ENCODE results near the gene MGAM2. TPM values are rescaled to one million over a fixed set of nuclear protein-coding genes. Genes with fewer than 3 reads are reported as not detected.
"Not testable (repeated sequence)": the region's sequence is repeated elsewhere in the genome, so short reads cannot be mapped to it uniquely, and the experiment has no call there.

Gene MGAM2
- total RNA-seq, 2 donors from 2014 or later: 0.15 to 0.40 TPM

- H3K9me3 ChIP-seq (ENCODE audit: control insufficient read depth, low read length): no peaks in the 10 kb centered on the region
- TF ChIP-seq, protein P1, sequence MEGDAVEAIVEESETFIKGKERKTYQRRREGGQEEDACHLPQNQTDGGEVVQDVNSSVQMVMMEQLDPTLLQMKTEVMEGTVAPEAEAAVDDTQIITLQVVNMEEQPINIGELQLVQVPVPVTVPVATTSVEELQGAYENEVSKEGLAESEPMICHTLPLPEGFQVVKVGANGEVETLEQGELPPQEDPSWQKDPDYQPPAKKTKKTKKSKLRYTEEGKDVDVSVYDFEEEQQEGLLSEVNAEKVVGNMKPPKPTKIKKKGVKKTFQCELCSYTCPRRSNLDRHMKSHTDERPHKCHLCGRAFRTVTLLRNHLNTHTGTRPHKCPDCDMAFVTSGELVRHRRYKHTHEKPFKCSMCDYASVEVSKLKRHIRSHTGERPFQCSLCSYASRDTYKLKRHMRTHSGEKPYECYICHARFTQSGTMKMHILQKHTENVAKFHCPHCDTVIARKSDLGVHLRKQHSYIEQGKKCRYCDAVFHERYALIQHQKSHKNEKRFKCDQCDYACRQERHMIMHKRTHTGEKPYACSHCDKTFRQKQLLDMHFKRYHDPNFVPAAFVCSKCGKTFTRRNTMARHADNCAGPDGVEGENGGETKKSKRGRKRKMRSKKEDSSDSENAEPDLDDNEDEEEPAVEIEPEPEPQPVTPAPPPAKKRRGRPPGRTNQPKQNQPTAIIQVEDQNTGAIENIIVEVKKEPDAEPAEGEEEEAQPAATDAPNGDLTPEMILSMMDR (conservative IDR thresholded peaks at IDR 0.05): no peak
- Mint-ChIP-seq H3K36me3 (ENCODE audit: low read depth) (no peaks in the 10 kb centered on the region), H3K27me3 (ENCODE audit: insufficient read depth) (no peaks in the 10 kb centered on the region), H3K9me3 (no peaks in the 10 kb centered on the region), H3K4me1 (no peaks in the 10 kb centered on the region), H3K4me3 (no peak overlapping the region), H3K27ac (no peak overlapping the region)
- no peaks in the 10 kb centered on the region for H3K4me1 ChIP-seq (ENCODE audit: control insufficient read depth, insufficient read depth, low read length)
- WGBS, 2 experiments (ENCODE audit: insufficient coverage in 1 of 2, insufficient read length in 1 of 2): 82% methylated on average over 1 of the region's 1 CpG; no CpG with 5 or more reads in 1 of the 2 experiments
- no peak overlapping the region for H3K27ac ChIP-seq (ENCODE audit: low read depth, low read length)
- no peak overlapping the region for H3K9ac ChIP-seq (ENCODE audit: extremely low read depth, low read length, poor library complexity, severe bottlenecking)
- H3K27me3 ChIP-seq (ENCODE audit: control insufficient read depth, insufficient read depth, low read length, poor library complexity, severe bottlenecking): no peaks in the 10 kb centered on the region
- H3K36me3 ChIP-seq (ENCODE audit: control insufficient read depth, insufficient read depth, low read length): no peaks in the 10 kb centered on the region
- H3K4me3 ChIP-seq (ENCODE audit: low read length): no peak overlapping the region
- no peak for DNase-seq
These were observed 10.9 kb upstream of the MGAM2 start for GRCh38 chr7:142100634-142101033.

DNA sequence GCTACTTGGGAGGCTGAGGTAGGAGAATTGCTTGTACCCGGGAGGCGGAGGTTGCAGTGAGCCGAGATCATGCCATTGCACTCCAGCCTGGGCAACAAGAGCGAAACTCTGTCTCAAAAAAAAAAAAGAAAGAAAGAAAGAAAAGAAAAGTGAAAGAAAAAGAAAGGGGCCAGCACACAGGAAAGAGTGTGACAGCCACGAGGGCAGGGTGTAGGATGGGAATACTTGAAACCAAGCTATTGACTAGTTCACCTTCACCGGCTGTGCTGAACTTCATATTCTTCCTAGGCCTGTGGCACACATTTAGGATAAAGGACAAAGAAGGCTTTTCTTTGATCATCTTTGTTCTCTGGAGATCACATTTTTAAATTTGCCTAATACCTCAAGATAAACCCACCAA is 9.7 kb upstream of the MGAM2 start:
- 94 to 97% methylated on average over 2 to 6 of the region's 6 CpGs for WGBS, 2 experiments (ENCODE audit: insufficient coverage in 1 of 2, insufficient read length in 1 of 2)
- not testable (repeated sequence) for H3K9me3 ChIP-seq (ENCODE audit: control insufficient read depth, low read length); H3K4me3 ChIP-seq (ENCODE audit: low read length); H3K4me1 ChIP-seq (ENCODE audit: control insufficient read depth, insufficient read depth, low read length); H3K36me3 ChIP-seq (ENCODE audit: control insufficient read depth, insufficient read depth, low read length); H3K27ac ChIP-seq (ENCODE audit: low read depth, low read length); H3K4me3 Mint-ChIP-seq; DNase-seq; H3K36me3 Mint-ChIP-seq (ENCODE audit: low read depth); H3K9me3 Mint-ChIP-seq; H3K27me3 ChIP-seq (ENCODE audit: control insufficient read depth, insufficient read depth, low read length, poor library complexity, severe bottlenecking); H3K4me1 Mint-ChIP-seq; H3K27ac Mint-ChIP-seq; H3K9ac ChIP-seq (ENCODE audit: extremely low read depth, low read length, poor library complexity, severe bottlenecking); H3K27me3 Mint-ChIP-seq (ENCODE audit: insufficient read depth)

GRCh38 chr7:142104550-142105527 is 6.7 kb upstream of the MGAM2 start:
- no peak overlapping the region for H3K9ac ChIP-seq (ENCODE audit: extremely low read depth, low read length, poor library complexity, severe bottlenecking)
- no peaks in the 10 kb centered on the region for H3K9me3 ChIP-seq (ENCODE audit: control insufficient read depth, low read length)
- H3K27ac ChIP-seq (ENCODE audit: low read depth, low read length): no peak overlapping the region
- DNase-seq: no peak
- H3K4me3 Mint-ChIP-seq: no peak overlapping the region
- no peaks in the 10 kb centered on the region for H3K27me3 ChIP-seq (ENCODE audit: control insufficient read depth, insufficient read depth, low read length, poor library complexity, severe bottlenecking)
- no peaks in the 10 kb centered on the region for H3K9me3 Mint-ChIP-seq
- no peaks in the 10 kb centered on the region for H3K4me1 ChIP-seq (ENCODE audit: control insufficient read depth, insufficient read depth, low read length)
- H3K4me3 ChIP-seq (ENCODE audit: low read length): no peak overlapping the region
- H3K27me3 Mint-ChIP-seq (ENCODE audit: insufficient read depth): no peaks in the 10 kb centered on the region
- peaks cover 3% of the 10 kb centered on the region for H3K4me1 Mint-ChIP-seq
- no peak overlapping the region for H3K27ac Mint-ChIP-seq
- H3K36me3 Mint-ChIP-seq (ENCODE audit: low read depth): no peaks in the 10 kb centered on the region
- TF ChIP-seq, protein P1 (conservative IDR thresholded peaks at IDR 0.05): no peak
- 93 to 97% methylated on average over 3 to 6 of the region's 6 CpGs for WGBS, 2 experiments (ENCODE audit: insufficient coverage in 1 of 2, insufficient read length in 1 of 2)
- no peaks in the 10 kb centered on the region for H3K36me3 ChIP-seq (ENCODE audit: control insufficient read depth, insufficient read depth, low read length)

Data from endodermal cell (in vitro differentiated cells).